Natural killer cell (primary cell): ENCODE results near the gene CALN1. TPM values are rescaled to one million over a fixed set of nuclear protein-coding genes. Genes with fewer than 3 reads are reported as not detected.

Source experiments
- ATAC-seq, 3 donors: fragments of 150-1000 bp in 2 of 3; fragments of 200-7000 bp in 1 of 3; cut with Tn5 transposase; 1 replicate in 1 of 3; 2 replicates in 2 of 3; pipeline ENCODE4 v1.10.0; 2021; ENCODE audit warnings: mild to moderate bottlenecking in 2 of 3, moderate library complexity in 2 of 3
- DNase-seq, 2 donors: peaks; one replicate each; pipeline versions ENCODE4 v3.0.0 to v3.0.0-alpha.2; 2013 to 2021; ENCODE audit warnings: mixed read lengths in 1 of 2
- H3K27ac ChIP-seq: one replicate; pipeline ENCODE4 v1.5.1; 2013; ENCODE audit warnings: mild to moderate bottlenecking, low read length
- H3K27me3 ChIP-seq: one replicate; pipeline ENCODE4 v1.6.1; 2013; ENCODE audit warnings: low read length; ENCODE audit not compliant: control insufficient read depth, insufficient read depth
- H3K36me3 ChIP-seq: one replicate; pipeline ENCODE4 v1.6.1; 2013; ENCODE audit warnings: low read length; ENCODE audit not compliant: control insufficient read depth, insufficient read depth
- H3K4me1 ChIP-seq: one replicate; pipeline ENCODE4 v1.6.1; 2013; ENCODE audit warnings: low read length; ENCODE audit not compliant: control insufficient read depth, insufficient read depth
- H3K4me3 ChIP-seq: one replicate; pipeline ENCODE4 v1.5.1; 2013; ENCODE audit warnings: low read length
- H3K9me3 ChIP-seq: one replicate; pipeline ENCODE4 v1.6.1; 2013; ENCODE audit warnings: low read length; ENCODE audit not compliant: control insufficient read depth, insufficient read depth
- H3K27ac Mint-ChIP-seq, 2 donors: one replicate each; pipeline ENCODE4 v1.8.0; 2022; ENCODE audit warnings: mild to moderate bottlenecking in 2 of 2, mixed read lengths in 2 of 2, moderate library complexity in 1 of 2
- H3K27me3 Mint-ChIP-seq, 2 donors: one replicate each; pipeline ENCODE4 v1.8.0; 2022; ENCODE audit warnings: low read depth in 2 of 2, mixed read lengths in 2 of 2
- H3K36me3 Mint-ChIP-seq: one replicate; pipeline ENCODE4 v1.8.0; 2022; ENCODE audit warnings: mixed read lengths
- H3K4me1 Mint-ChIP-seq, 2 donors: one replicate each; pipeline ENCODE4 v1.8.0; 2022; ENCODE audit warnings: mixed read lengths in 2 of 2
- H3K4me3 Mint-ChIP-seq: one replicate; pipeline ENCODE4 v1.8.0; 2022; ENCODE audit warnings: mild to moderate bottlenecking, moderate library complexity, mixed read lengths
- H3K9me3 Mint-ChIP-seq, 2 donors: one replicate each; pipeline ENCODE4 v1.8.0; 2022; ENCODE audit warnings: mixed read lengths in 2 of 2
- WGBS: methylation state at CpG from one replicate; pipeline ENCODE4 v1.1.7; 2013; ENCODE audit warnings: missing lambda C conversion rate; ENCODE audit not compliant: insufficient coverage; 5-methylcytosine and 5-hydroxymethylcytosine counted together
- intact Hi-C: fragments of 100-400 bp; cut with micrococcal nuclease; formaldehyde crosslinking; loops from one replicate; pipeline ENCODE4 v1.14.2; 2022
- total RNA-seq, 4 donors: library from RNA; stranded (reverse); fragments of 120-200 nt in 1 of 4; gene quantifications; one replicate each; pipeline versions ENCODE4 v1.2.3 to v1.2.4, GENCODE V29; 2013 to 2022
- TF ChIP-seq, protein P1 (sequence below): fragments of 200-600 bp; IDR thresholded peaks from one replicate; pipeline ENCODE4 v1.8.0; 2022; ENCODE audit warnings: antibody characterized with exemption

Gene CALN1
- total RNA-seq, 3 donors from 2014 or later (not counting 1 experiment from before 2014, with no cell fraction given), result 0.18 TPM; not detected in 2

DNA sequence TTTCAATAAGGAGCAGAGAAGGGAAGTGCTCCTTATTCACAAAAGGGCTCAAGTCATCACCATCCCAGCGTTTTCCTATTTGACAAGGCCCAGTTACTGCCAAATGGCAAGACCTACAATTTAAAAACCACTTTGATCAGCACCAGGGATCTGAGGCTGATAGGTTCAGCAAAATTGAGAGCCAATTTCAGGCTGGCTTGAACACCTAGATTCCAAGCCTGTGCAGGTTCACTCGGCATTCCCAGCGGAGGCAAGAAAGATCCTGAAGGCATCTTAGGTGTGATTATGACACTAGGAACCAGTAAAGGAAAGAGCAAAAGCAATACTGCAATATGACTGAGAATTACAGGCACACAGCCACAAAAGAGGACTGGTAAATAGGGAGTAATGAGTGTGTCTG lies 441.4 kb downstream of the CALN1 start:
- Mint-ChIP-seq H3K27ac (no peak overlapping the region), H3K36me3 (no peaks in the 10 kb centered on the region), H3K4me3 (no peak overlapping the region), H3K9me3 (peaks cover 4% of the 10 kb centered on the region in 2 donors), H3K27me3 (no peaks in the 10 kb centered on the region), H3K4me1 (no peaks in the 10 kb centered on the region)
- Histone ChIP-seq H3K36me3 (no peaks in the 10 kb centered on the region), H3K27me3 (no peaks in the 10 kb centered on the region), H3K4me3 (no peak overlapping the region), H3K4me1 (no peaks in the 10 kb centered on the region), H3K9me3 (no peaks in the 10 kb centered on the region), H3K27ac (no peak overlapping the region)
- no peak for ATAC-seq
- no peak for DNase-seq
- intact Hi-C loops, result no loop called here
- WGBS, result 80% methylated on average over 3 of the region's 3 CpGs
- TF ChIP-seq, protein P1, sequence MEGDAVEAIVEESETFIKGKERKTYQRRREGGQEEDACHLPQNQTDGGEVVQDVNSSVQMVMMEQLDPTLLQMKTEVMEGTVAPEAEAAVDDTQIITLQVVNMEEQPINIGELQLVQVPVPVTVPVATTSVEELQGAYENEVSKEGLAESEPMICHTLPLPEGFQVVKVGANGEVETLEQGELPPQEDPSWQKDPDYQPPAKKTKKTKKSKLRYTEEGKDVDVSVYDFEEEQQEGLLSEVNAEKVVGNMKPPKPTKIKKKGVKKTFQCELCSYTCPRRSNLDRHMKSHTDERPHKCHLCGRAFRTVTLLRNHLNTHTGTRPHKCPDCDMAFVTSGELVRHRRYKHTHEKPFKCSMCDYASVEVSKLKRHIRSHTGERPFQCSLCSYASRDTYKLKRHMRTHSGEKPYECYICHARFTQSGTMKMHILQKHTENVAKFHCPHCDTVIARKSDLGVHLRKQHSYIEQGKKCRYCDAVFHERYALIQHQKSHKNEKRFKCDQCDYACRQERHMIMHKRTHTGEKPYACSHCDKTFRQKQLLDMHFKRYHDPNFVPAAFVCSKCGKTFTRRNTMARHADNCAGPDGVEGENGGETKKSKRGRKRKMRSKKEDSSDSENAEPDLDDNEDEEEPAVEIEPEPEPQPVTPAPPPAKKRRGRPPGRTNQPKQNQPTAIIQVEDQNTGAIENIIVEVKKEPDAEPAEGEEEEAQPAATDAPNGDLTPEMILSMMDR, result no peak

DNA sequence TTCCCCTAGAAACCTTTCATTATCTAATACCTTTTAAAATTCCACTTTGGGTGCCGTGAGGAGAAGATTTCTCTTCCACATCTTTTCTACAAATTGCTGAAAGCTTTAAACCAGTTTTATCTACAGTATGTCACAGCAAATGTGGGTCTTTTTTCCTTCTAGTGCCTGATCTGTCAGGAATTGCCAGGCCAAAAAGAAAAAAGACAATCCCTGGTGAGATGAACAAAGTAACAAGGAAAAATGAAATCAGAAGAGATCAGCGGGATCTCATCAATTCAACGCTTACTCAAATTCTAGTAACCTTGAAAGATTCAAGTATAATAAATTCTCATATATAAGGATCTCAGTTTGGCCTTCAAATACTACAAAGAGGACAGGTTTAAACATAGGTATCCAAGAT lies 449.5 kb downstream of the CALN1 start:
- intact Hi-C loops, result no loop called here
- Mint-ChIP-seq H3K27ac (no peak overlapping the region), H3K4me3 (no peak overlapping the region), H3K36me3 (no peaks in the 10 kb centered on the region), H3K27me3 (no peaks in the 10 kb centered on the region), H3K4me1 (no peaks in the 10 kb centered on the region), H3K9me3 (peaks cover 0 to 2% of the 10 kb centered on the region in 2 donors)
- no peaks in the 10 kb centered on the region for H3K9me3 ChIP-seq
- no peak for ATAC-seq
- no peak for DNase-seq
- TF ChIP-seq, protein P1, result no peak
- no peak overlapping the region for H3K4me3 ChIP-seq
- H3K4me1 ChIP-seq, result no peaks in the 10 kb centered on the region
- no peaks in the 10 kb centered on the region for H3K27me3 ChIP-seq
- H3K36me3 ChIP-seq, result no peaks in the 10 kb centered on the region
- WGBS, result 93% methylated on average over 1 of the region's 3 CpGs
- H3K27ac ChIP-seq, result no peak overlapping the region

- Mint-ChIP-seq H3K4me3 (no peak overlapping the region), H3K36me3 (no peaks in the 10 kb centered on the region), H3K27me3 (no peaks in the 10 kb centered on the region), H3K9me3 (no peaks in the 10 kb centered on the region), H3K4me1 (no peaks in the 10 kb centered on the region), H3K27ac (no peak overlapping the region)
- WGBS, result 94% methylated on average over 4 of the region's 4 CpGs
- H3K36me3 ChIP-seq, result no peaks in the 10 kb centered on the region
- no peaks in the 10 kb centered on the region for H3K4me1 ChIP-seq
- DNase-seq (no peak), ATAC-seq (no peak)
- H3K9me3 ChIP-seq, result no peaks in the 10 kb centered on the region
- intact Hi-C loops, result no loop called here
- H3K27ac ChIP-seq, result no peak overlapping the region
- H3K27me3 ChIP-seq, result no peaks in the 10 kb centered on the region
- TF ChIP-seq, protein P1, result no peak
- H3K4me3 ChIP-seq, result no peak overlapping the region
These were observed 450.9 kb downstream of the CALN1 start for GRCh38 chr7:71961283-71961682.

GRCh38 chr7:71942115-71942514 lies 470.0 kb downstream of the CALN1 start:
- Histone ChIP-seq H3K27ac (no peak overlapping the region), H3K36me3 (no peaks in the 10 kb centered on the region), H3K4me1 (no peaks in the 10 kb centered on the region), H3K9me3 (no peaks in the 10 kb centered on the region), H3K4me3 (no peak overlapping the region), H3K27me3 (no peaks in the 10 kb centered on the region)
- Mint-ChIP-seq H3K4me3 (no peak overlapping the region), H3K36me3 (no peaks in the 10 kb centered on the region), H3K27ac (no peak overlapping the region), H3K4me1 (no peaks in the 10 kb centered on the region), H3K9me3 (no peaks in the 10 kb centered on the region), H3K27me3 (no peaks in the 10 kb centered on the region)
- no peak for DNase-seq
- ATAC-seq, result no peak
- intact Hi-C loops, result no loop called here
- 95% methylated on average over 17 of the region's 17 CpGs for WGBS
- TF ChIP-seq, protein P1, result no peak
